NCI-H1105 treated with DMSO at 0.1 percent for 48 hours (cell line): Measurements from ENCODE around the gene NGF.
A peak's percentile ranks its signal among the peaks of the same experiment; 100 is the strongest.
"Not testable (repeated sequence)": the region's sequence is repeated elsewhere in the genome, so short reads cannot be mapped to it uniquely, and the experiment has no call there.

Experiments
- DNase-seq: peaks from one replicate; lab custom pipeline; 2025; lab: John Stamatoyannopoulos, UW

The NGF gene

DNA sequence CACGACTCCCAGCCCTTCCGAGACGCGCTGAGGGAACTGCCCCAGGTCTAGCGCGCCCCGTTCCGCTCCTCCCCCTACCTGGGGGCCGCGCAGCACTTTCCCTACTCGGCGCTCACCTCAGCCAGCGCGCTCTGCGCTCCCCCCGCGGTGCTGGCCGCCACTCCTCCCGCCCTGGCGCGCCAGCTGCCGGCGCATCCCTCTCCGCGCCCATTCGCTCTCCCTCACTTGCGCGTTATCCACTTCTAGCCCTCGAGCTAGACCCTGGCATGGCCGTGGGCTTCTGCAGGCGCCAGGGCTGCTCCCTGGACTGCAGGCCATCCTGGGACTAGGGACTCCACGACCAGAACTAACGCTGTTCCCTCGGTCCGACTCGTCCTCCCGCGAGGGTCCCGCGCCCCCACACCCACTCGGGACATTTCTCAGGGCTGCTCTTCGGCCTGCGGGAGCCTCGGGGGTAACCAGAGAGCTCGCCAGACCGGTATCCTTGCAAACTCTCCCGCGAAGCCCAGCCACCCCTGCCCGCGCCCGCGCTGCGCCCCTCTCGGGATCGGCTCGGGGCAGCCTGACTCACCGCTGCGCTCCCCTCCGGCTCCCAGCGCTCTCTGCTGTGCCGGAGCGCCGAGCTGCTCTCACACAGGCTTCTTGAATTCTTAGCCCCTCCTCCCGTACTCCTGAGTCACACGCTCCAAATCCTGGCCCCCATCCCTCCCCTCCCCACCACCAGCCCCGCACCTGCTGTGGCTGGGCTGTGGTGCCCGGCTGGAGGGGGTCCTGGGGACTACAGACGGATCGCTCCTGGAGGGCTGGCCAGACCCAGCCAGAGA, at the start of gene NGF:
Gene NGF (minus strand): TSS at position 617 of the 824 bp plus-strand sequence. CDS start 51,454 bp downstream, outside the sequence.
- peak; percentile 68 for DNase-seq

- DNase-seq: not testable (repeated sequence)
These were observed 45.4 kb upstream of the NGF start for GRCh38 chr1:115383455-115383854.

DNA sequence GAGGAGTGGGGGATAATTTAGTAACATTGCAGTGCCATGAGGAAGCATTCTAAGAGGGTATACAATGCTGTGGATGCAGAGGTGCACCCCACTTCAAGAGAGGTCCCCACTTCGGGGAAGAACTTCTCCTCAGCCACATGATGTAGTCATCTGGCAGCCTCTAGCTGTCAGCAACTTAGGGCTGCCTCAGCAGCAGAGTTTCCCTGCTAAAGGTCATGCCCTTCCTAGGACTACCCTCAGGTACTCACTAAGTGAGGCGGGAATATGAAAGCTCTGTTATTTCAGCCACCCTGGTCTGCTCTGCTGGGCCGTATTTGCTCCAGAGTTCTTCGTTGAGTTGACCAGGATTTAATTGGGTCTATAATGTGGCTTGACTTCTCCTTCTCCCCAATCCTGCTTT, 41.9 kb upstream of the NGF start:
- no peak for DNase-seq

DNA sequence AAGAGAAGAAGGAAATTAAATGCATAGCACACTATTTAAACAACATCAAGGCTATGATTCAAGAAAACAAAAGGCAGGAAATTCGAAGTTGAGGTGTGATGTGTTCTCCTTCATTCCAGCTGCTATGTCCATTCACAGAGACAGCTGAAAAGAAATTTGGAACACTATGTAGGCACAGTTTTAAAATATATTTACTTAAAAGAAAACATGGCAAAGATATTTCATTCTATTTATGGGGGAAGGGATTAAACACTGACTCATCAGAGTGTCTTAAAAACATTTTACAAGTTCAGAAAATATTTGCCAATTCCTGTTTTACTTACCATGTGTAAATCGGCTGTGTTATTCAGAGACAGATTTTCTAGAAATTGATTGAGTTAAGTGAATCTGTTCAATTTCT, 39.4 kb upstream of the NGF start:
- no peak for DNase-seq

DNA sequence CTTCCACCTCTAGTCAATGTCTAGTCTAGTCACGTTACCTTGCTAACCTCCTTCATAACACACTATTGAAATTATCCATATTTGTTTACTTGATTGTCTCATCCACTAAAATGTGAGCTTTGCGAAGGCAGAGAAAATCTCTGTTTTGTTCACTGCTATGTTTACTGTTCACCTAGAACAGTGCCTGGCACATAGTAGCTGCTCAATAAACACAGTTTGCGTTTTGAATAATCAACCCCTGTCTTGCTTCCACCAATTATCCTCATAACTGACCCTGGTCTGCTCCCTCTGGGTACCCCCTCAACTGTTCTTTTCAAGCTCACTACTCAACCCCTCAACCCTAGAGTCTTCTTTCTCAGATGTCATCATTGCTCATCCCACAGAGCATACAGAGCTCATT, 36.5 kb upstream of the NGF start:
- no peak for DNase-seq

DNA sequence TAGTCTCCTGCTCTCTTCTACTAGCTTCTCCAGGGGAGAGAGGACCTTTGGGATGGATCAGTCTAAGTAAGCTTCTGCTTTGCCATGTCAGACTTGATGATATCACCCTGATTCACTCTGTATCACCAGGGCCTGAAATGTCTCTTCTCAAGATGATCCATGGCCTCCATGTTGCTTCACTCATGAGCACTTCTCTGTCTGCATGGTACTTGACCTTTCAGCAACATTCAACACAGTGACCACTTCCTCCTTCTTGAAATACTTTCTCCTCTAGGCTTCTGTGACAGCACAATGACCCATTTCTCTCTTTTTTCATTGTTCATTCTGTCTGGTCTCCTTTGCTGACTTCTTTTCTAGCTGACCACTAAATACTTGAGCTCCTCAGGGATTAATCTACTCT, 35.3 kb upstream of the NGF start:
- no peak for DNase-seq

GRCh38 chr1:115365738-115366137, 27.7 kb upstream of the NGF start:
- no peak for DNase-seq

DNA sequence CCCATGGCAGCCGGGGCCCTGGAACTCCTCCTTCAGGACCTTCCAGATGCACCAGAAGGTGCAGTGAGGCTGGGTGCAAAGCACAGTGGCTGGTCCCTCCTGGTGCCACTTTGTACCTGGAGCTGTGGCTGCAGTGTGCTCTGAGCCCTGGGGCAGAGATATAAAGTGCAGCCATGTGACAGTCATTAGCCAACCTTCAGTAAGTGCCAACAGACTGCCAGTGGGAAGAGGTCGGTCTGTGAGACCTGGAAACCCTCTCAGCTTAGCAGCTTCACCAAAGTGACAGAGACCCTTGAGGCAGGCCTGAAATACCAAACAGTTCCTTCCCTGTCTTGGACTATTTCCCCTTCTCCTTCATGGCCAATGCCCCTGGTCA, 26.7 kb upstream of the NGF start:
- DNase-seq: no peak

DNA sequence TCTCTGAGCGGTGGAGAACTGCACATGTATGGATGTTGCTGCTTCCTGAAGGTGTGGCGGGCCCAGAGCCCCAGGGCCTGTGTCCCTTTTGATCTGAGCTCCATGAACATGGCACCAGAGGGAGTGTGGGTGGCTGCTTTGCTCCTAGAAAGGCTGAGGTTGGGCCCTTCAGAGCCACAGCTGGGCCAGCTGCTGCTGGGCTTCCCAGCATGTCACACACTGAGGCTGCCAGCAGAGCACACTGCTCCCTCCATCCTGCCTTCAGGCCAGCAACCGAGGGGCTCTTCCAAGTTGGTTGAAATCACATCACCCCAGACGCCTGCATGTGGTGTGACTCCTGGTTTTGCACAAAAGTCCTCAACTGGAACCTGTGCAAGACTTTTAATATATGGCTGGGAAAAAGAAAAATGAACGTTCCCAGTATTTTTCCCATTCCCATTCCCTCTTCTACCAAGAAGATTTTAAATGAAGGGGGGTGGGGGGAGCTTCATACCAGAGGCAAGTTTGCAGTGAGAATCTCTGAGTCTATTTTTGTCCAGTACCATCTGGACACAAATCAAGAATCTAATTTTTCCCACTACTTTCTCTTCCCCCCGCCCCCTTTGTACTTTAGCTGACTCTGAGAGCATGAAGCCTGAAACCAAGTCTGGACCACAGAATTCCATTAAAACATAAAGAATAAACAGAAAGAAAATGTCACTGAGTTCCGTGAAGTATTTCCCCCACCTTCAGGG, 26.2 kb upstream of the NGF start:
- no peak for DNase-seq

DNA sequence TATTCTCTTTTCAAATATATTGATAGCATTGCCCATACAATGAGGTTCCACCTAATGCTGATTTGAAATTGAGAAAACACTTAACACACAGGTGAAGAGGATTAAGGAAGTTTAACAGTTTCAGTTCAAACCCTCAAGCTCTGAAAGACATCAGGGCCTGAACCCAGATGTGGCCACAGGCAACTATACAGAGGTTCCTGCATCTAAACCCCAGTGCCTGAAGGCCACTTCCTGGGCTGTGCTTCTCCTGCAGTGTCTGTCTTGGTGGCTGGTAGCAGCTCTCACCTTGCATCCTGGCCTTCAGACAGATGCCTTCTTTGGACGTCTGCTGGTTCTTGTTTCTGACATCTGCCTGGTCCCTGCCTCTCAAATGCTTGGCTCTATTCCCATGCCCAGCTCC, 25.1 kb upstream of the NGF start:
- no peak for DNase-seq

- not testable (repeated sequence) for DNase-seq
These were observed 22.6 kb upstream of the NGF start for GRCh38 chr1:115360505-115361129.

GRCh38 chr1:115359787-115360452, 21.9 kb upstream of the NGF start:
- DNase-seq: not testable (repeated sequence)

DNA sequence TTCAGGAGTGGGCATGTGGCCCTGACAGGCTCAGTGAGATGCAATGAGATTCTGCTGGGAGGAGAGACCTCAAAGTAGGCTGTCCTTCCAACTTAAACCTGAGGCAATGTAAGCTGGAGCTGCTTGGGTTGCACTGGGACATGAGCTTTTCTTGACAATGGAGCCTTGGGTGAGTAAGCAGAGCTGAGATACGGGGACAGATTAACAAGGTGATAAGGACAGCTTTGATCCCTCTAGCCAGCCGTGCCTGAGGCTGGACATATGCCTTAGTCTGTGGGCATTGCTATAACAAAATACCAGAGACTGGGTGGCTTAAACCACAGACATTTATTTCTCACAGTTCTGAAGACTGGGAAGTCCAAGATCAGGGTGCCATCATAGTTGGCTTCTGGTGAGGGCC, 18.3 kb upstream of the NGF start:
- DNase-seq: no peak

- no peak for DNase-seq
These were observed 17.0 kb upstream of the NGF start for GRCh38 chr1:115355069-115355468.

DNA sequence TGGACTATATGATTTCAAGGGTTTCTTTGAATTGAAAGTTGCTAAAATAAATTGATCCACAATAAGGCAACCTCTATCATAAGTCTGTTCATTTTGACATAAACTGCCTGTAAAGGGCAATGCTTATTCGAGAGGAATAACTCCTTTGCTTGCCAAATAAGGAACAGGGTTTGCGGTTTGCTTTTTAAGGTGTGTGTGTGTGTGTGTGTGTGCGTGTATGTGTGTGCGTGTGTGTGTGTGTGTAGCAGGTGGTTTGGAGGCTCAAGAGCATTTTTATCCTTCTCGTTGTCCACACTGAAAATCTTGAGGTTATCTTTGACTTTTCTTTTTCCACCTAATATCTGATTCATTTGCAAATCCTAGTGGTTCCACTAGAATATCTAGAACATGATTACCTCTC, 13.1 kb upstream of the NGF start:
- DNase-seq: no peak

DNA sequence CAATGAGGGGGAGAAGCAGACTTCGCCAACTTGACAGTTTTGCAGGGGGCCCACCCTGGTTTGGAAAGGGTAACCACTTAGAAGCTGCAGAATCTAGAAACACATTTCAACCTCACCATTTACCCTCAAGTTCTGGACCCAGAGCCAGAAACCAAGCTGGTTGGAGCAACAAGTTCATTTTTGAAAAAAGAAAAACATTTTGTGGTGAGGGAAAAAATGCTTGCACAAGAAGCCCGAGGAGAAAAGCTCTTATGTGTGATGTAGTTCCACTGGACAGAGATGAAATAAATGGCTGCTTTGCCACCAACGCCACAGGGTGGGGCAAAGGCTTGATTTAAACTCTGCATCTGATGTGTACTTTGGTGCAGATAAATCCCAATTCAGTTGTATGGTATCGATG, 10.6 kb upstream of the NGF start:
- no peak for DNase-seq

GRCh38 chr1:115347282-115347681, 9.2 kb upstream of the NGF start:
- no peak for DNase-seq

DNA sequence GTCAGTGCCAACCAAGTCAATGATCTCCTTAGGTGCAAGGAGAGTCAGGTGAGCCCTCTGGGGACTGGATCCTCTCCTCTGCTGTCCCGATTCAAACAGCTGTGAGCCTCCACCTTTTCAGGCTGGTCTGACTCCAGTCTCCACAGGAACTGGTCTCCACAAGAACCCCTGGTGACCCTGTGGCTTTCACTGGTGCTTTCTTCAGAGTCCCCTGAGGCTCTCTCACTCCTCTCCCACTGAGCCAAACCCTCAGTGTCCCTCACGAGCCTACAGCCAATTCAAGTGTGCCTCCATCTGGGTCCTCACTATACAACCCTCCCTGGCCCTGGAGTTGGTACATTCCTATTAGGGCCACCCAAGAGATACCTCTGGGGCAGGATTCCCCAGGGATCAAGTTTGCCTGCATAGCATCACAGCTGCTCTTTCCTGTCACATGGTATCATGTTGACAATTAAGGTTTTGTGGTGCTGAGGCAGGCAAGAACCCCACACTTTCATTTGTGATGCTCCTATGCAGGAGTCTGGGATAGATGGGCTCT, 5.2 kb upstream of the NGF start:
- no peak for DNase-seq

GRCh38 chr1:115341948-115342347, 3.9 kb upstream of the NGF start:
- DNase-seq: no peak

GRCh38 chr1:115340879-115341278, 2.8 kb upstream of the NGF start:
- DNase-seq: no peak

DNA sequence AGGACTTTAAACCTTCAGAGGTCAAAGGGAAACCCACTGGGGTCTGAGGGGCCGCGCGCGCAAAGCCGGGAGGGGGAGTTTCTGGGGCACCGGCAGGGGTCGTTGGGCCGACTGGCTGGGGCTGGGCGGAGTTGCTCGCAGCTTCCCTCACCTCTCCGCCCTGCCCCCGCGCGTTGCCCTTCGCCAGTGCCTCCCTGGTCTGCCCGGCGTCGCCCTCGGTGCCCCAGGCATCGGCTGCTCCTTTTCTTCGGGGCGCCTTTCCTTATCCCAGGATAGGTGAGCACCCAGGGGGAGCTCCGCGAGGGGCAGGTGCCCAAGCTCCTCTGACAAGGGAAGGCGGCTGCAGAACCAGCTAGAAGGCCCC, 390 bp upstream of the NGF start:
- DNase-seq: no peak

GRCh38 chr1:115337276-115337632, 795 bp downstream of the NGF start:
- peak; percentile 68 for DNase-seq
